Skeletal muscle satellite cell (primary cell): ENCODE measurements around the gene TFF1.

Experiments used
- H3K27me3 ChIP-seq: 2 replicates; pipeline ENCODE4 v1.7.0; 2013; ENCODE audit warnings: low read length; ENCODE audit not compliant: control insufficient read depth, insufficient read depth
- H3K36me3 ChIP-seq: 2 replicates; pipeline ENCODE4 v1.7.0; 2013; ENCODE audit warnings: mild to moderate bottlenecking, control low read depth, low read length; ENCODE audit not compliant: insufficient read depth
- H3K4me1 ChIP-seq: 2 replicates; pipeline ENCODE4 v1.7.0; 2013; ENCODE audit warnings: low read length; ENCODE audit not compliant: control insufficient read depth, insufficient read depth
- H3K4me2 ChIP-seq: 2 replicates; pipeline ENCODE4 v1.7.0; 2013; ENCODE audit warnings: mild to moderate bottlenecking, low read length
- H3K4me3 ChIP-seq: 2 replicates; pipeline ENCODE4 v1.7.0; 2013; ENCODE audit warnings: low read length
- H3K9ac ChIP-seq: 2 replicates; pipeline ENCODE4 v1.7.0; 2013; ENCODE audit warnings: mild to moderate bottlenecking, low read depth, low read length, moderate library complexity
- H3K9me3 ChIP-seq: replicated peaks from 2 replicates; pipeline ENCODE4 v1.7.0; 2013; ENCODE audit warnings: mild to moderate bottlenecking, control low read depth, low read length

TFF1 gene

GRCh38 chr21:42396799-42397745 is 30.7 kb upstream of the TFF1 start:
- H3K9ac ChIP-seq, result no peak overlapping the region
- peaks cover 13% of the 10 kb centered on the region for H3K27me3 ChIP-seq
- no peaks in the 10 kb centered on the region for H3K4me1 ChIP-seq

GRCh38 chr21:42395905-42396651 is 29.7 kb upstream of the TFF1 start, which contains the start of gene TMPRSS3:
Gene TMPRSS3 (minus strand): TSS chr21:42396052. CDS start chr21:42395417, 635 bp downstream.
- Histone ChIP-seq H3K36me3 (no peaks in the 10 kb centered on the region), H3K9me3 (no peaks in the 10 kb centered on the region), H3K9ac (no peak within 1 kb of the TSS), H3K4me3 (no peak within 1 kb of the TSS), H3K27me3 (peaks cover 13% of the 10 kb centered on the region), H3K4me2 (no peak within 1 kb of the TSS), H3K4me1 (no peaks in the 10 kb centered on the region)

More at GRCh38 chr21:42396799-42397745, 30.7 kb upstream of the TFF1 start:
- H3K36me3 ChIP-seq, result no peaks in the 10 kb centered on the region
- no peak overlapping the region for H3K4me3 ChIP-seq
- no peaks in the 10 kb centered on the region for H3K9me3 ChIP-seq
- H3K4me2 ChIP-seq, result no peak overlapping the region

- Histone ChIP-seq H3K4me1 (no peaks in the 10 kb centered on the region), H3K9me3 (no peaks in the 10 kb centered on the region), H3K9ac (no peak overlapping the region), H3K4me2 (no peak overlapping the region), H3K4me3 (no peak overlapping the region), H3K36me3 (no peaks in the 10 kb centered on the region), H3K27me3 (peaks cover 13% of the 10 kb centered on the region)
These were observed 29.0 kb upstream of the TFF1 start for GRCh38 chr21:42395302-42395701.

GRCh38 chr21:42393443-42393950 is 27.2 kb upstream of the TFF1 start:
- H3K4me1 ChIP-seq, result no peaks in the 10 kb centered on the region
- no peak overlapping the region for H3K4me3 ChIP-seq
- H3K9ac ChIP-seq, result no peak overlapping the region
- no peak overlapping the region for H3K4me2 ChIP-seq
- peaks cover 13% of the 10 kb centered on the region for H3K27me3 ChIP-seq
- H3K36me3 ChIP-seq, result no peaks in the 10 kb centered on the region
- H3K9me3 ChIP-seq, result no peaks in the 10 kb centered on the region

GRCh38 chr21:42392731-42393442 is 26.6 kb upstream of the TFF1 start:
- Histone ChIP-seq H3K27me3 (peaks cover 13% of the 10 kb centered on the region), H3K4me1 (no peaks in the 10 kb centered on the region), H3K9me3 (no peaks in the 10 kb centered on the region), H3K4me2 (no peak overlapping the region), H3K9ac (no peak overlapping the region), H3K4me3 (no peak overlapping the region), H3K36me3 (no peaks in the 10 kb centered on the region)

- no peaks in the 10 kb centered on the region for H3K36me3 ChIP-seq
- H3K27me3 ChIP-seq, result peaks cover 15% of the 10 kb centered on the region
- H3K4me3 ChIP-seq, result no peak overlapping the region
- no peak overlapping the region for H3K9ac ChIP-seq
- H3K4me1 ChIP-seq, result no peaks in the 10 kb centered on the region
- no peak overlapping the region for H3K4me2 ChIP-seq
- H3K9me3 ChIP-seq, result no peaks in the 10 kb centered on the region
These were observed 25.0 kb upstream of the TFF1 start for GRCh38 chr21:42391297-42391696.

GRCh38 chr21:42390696-42391095 is 24.4 kb upstream of the TFF1 start:
- H3K27me3 ChIP-seq, result peaks cover 10% of the 10 kb centered on the region
- no peaks in the 10 kb centered on the region for H3K9me3 ChIP-seq
- no peak overlapping the region for H3K9ac ChIP-seq
- H3K4me1 ChIP-seq, result no peaks in the 10 kb centered on the region
- H3K36me3 ChIP-seq, result no peaks in the 10 kb centered on the region
- H3K4me2 ChIP-seq, result no peak overlapping the region
- H3K4me3 ChIP-seq, result no peak overlapping the region

GRCh38 chr21:42390193-42390592 is 23.9 kb upstream of the TFF1 start:
- Histone ChIP-seq H3K4me2 (no peak overlapping the region), H3K27me3 (peaks cover 9% of the 10 kb centered on the region), H3K4me3 (no peak overlapping the region), H3K9ac (no peak overlapping the region), H3K9me3 (no peaks in the 10 kb centered on the region), H3K36me3 (no peaks in the 10 kb centered on the region), H3K4me1 (no peaks in the 10 kb centered on the region)

GRCh38 chr21:42389449-42389835 is 23.1 kb upstream of the TFF1 start:
- Histone ChIP-seq H3K4me3 (no peak overlapping the region), H3K27me3 (peaks cover 3% of the 10 kb centered on the region), H3K9ac (no peak overlapping the region), H3K9me3 (no peaks in the 10 kb centered on the region), H3K4me2 (no peak overlapping the region), H3K4me1 (no peaks in the 10 kb centered on the region), H3K36me3 (no peaks in the 10 kb centered on the region)

GRCh38 chr21:42388740-42389448 is 22.6 kb upstream of the TFF1 start:
- H3K36me3 ChIP-seq, result no peaks in the 10 kb centered on the region
- no peaks in the 10 kb centered on the region for H3K4me1 ChIP-seq
- H3K9me3 ChIP-seq, result no peaks in the 10 kb centered on the region
- no peak overlapping the region for H3K4me2 ChIP-seq
- no peak overlapping the region for H3K4me3 ChIP-seq
- H3K27me3 ChIP-seq, result peaks cover 3% of the 10 kb centered on the region
- H3K9ac ChIP-seq, result no peak overlapping the region
